Smooth muscle cell (in vitro differentiated cells): Measurements from ENCODE around the gene HSD17B8. TPM values are rescaled to one million over a fixed set of nuclear protein-coding genes. Genes with fewer than 3 reads are reported as not detected.
A peak's percentile ranks its signal among the peaks of the same experiment; 100 is the strongest.

Source experiments
- DNase-seq: peaks from one replicate; lab custom pipeline; 2025; ENCODE audit not compliant: unreplicated experiment; lab: John Stamatoyannopoulos, UW
- H2AFZ ChIP-seq: fragments of 200-600 bp; sonication (generic); 2 replicates; pipeline ENCODE4 v1.6.0; 2016; ENCODE audit warnings: antibody characterized with exemption, low read depth, mild to moderate bottlenecking
- H3F3A ChIP-seq: fragments of 200-600 bp; sonication (generic); 2 replicates; pipeline ENCODE4 v1.6.0; 2017; ENCODE audit warnings: antibody characterized with exemption, low read depth
- H3K27ac ChIP-seq: fragments of 200-600 bp; sonication (generic); 2 replicates; pipeline ENCODE4 v1.5.1; 2016; ENCODE audit warnings: low read depth, mild to moderate bottlenecking
- H3K27me3 ChIP-seq: fragments of 200-600 bp; sonication (generic); 2 replicates; pipeline ENCODE4 v1.6.1; 2016; ENCODE audit warnings: low read depth, mild to moderate bottlenecking
- H3K36me3 ChIP-seq: fragments of 200-600 bp; sonication (generic); 2 replicates; pipeline ENCODE4 v1.5.1; 2016; ENCODE audit warnings: low read depth
- H3K4me1 ChIP-seq: fragments of 200-600 bp; sonication (generic); 2 replicates; pipeline ENCODE4 v1.5.1; 2016; ENCODE audit warnings: low read depth
- H3K4me2 ChIP-seq: fragments of 200-600 bp; sonication (generic); 2 replicates; pipeline ENCODE4 v1.6.0; 2016; ENCODE audit warnings: mild to moderate bottlenecking
- H3K4me3 ChIP-seq: fragments of 200-600 bp; sonication (generic); 2 replicates; pipeline ENCODE4 v1.5.1; 2016; ENCODE audit warnings: mild to moderate bottlenecking
- H3K79me2 ChIP-seq: fragments of 200-600 bp; sonication (generic); 2 replicates; pipeline ENCODE4 v1.6.0; 2016; ENCODE audit warnings: low read depth, mild to moderate bottlenecking
- H3K9ac ChIP-seq: fragments of 200-600 bp; sonication (generic); 2 replicates; pipeline ENCODE4 v1.6.0; 2016; ENCODE audit warnings: low read depth
- H3K9me3 ChIP-seq: fragments of 200-600 bp; sonication (generic); replicated peaks from 2 replicates; pipeline ENCODE4 v1.5.1; 2016; ENCODE audit warnings: low read depth
- H4K20me1 ChIP-seq: fragments of 200-600 bp; sonication (generic); 2 replicates; pipeline ENCODE4 v1.6.0; 2016; ENCODE audit warnings: low read depth
- CTCF ChIP-seq: fragments of 200-600 bp; sonication (generic); IDR thresholded peaks from 2 replicates; pipeline ENCODE4 v1.5.1; 2017; ENCODE audit warnings: borderline replicate concordance, mild to moderate bottlenecking, antibody characterized with exemption; ENCODE audit not compliant: insufficient read depth, poor library complexity, severe bottlenecking
- WGBS: methylation state at CpG from one replicate; pipeline ENCODE4 v1.1.7; 2016; ENCODE audit warnings: low lambda C conversion rate; 5-methylcytosine and 5-hydroxymethylcytosine counted together
- polyA plus RNA-seq: library from polyadenylated mRNA; unstranded; fragments of >200 nt; fragmentation: Nextera tagmentation; extraction: Ambion mirVana; gene quantifications from 2 replicates; pipeline ENCODE4 v1.2.1, GENCODE V29; 2016
- total RNA-seq: library from RNA; depleted of rRNA; stranded (reverse); fragments of >200 nt; gene quantifications from 2 replicates; pipeline ENCODE4 v1.2.3, GENCODE V29; 2014

Gene HSD17B8
- total and polyA plus RNA-seq, 2 experiments from 2014 or later: 3.7 to 4.9 TPM

GRCh38 chr6:33201935-33202334, 2.5 kb upstream of the HSD17B8 start:
- Histone ChIP-seq H3K36me3 (peaks cover 6% of the 10 kb centered on the region), H3K27me3 (no peaks in the 10 kb centered on the region), H3K79me2 (peaks cover 45% of the 10 kb centered on the region), H2AFZ (no peak overlapping the region), H3K4me2 (peak overlapping the region; percentile 98), H4K20me1 (peaks cover 58% of the 10 kb centered on the region), H3K9ac (peak overlapping the region; percentile 98), H3K27ac (peak overlapping the region; percentile 98), H3F3A (peaks cover 22% of the 10 kb centered on the region), H3K4me1 (peaks cover 43% of the 10 kb centered on the region), H3K9me3 (no peaks in the 10 kb centered on the region), H3K4me3 (peak overlapping the region; percentile 88)
- TF ChIP-seq CTCF: no peak
- 87% methylated on average over 6 of the region's 6 CpGs for WGBS
- no peak for DNase-seq

- peaks cover 49% of the 10 kb centered on the region for H4K20me1 ChIP-seq
- H3K4me2 ChIP-seq: peak overlapping the region; percentile 98
- WGBS: 98% methylated on average over 6 of the region's 6 CpGs
- no peak overlapping the region for H3K4me3 ChIP-seq
- H3K27ac ChIP-seq: peak overlapping the region; percentile 98
- no peak overlapping the region for H2AFZ ChIP-seq
- no peaks in the 10 kb centered on the region for H3K27me3 ChIP-seq
- no peak for DNase-seq
- H3K79me2 ChIP-seq: peaks cover 45% of the 10 kb centered on the region
- H3K9ac ChIP-seq: peak overlapping the region; percentile 98
- peaks cover 6% of the 10 kb centered on the region for H3K36me3 ChIP-seq
- no peaks in the 10 kb centered on the region for H3K9me3 ChIP-seq
- H3K4me1 ChIP-seq: peaks cover 43% of the 10 kb centered on the region
- peaks cover 22% of the 10 kb centered on the region for H3F3A ChIP-seq
- TF ChIP-seq CTCF: no peak
Observed at GRCh38 chr6:33202799-33203198, 1.7 kb upstream of the HSD17B8 start.

- no peak overlapping the region for H2AFZ ChIP-seq
- WGBS: 95% methylated on average over 7 of the region's 7 CpGs
- H3K9ac ChIP-seq: no peak overlapping the region
- peak overlapping the region; percentile 88 for H3K4me3 ChIP-seq
- peaks cover 41% of the 10 kb centered on the region for H4K20me1 ChIP-seq
- TF ChIP-seq CTCF: no peak
- H3F3A ChIP-seq: peaks cover 15% of the 10 kb centered on the region
- peak overlapping the region; percentile 98 for H3K27ac ChIP-seq
- no peaks in the 10 kb centered on the region for H3K27me3 ChIP-seq
- peaks cover 45% of the 10 kb centered on the region for H3K79me2 ChIP-seq
- H3K36me3 ChIP-seq: peaks cover 6% of the 10 kb centered on the region
- H3K4me2 ChIP-seq: peak overlapping the region; percentile 100
- H3K4me1 ChIP-seq: peaks cover 43% of the 10 kb centered on the region
- no peak for DNase-seq
- no peaks in the 10 kb centered on the region for H3K9me3 ChIP-seq
Observed at GRCh38 chr6:33203443-33204164, 851 bp upstream of the HSD17B8 start.

DNA sequence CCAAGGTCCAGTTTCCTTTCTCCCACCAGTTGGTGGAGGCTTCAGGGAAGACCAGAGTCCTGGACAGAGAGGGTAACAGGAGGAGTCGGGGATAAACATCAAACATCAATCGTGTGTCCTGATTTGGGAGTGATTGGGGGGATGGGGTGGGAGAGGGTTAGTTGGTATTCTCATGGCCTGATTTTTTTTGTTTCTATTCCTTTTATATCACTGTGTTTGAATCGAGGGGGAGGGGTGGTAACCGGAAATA, 365 bp upstream of the HSD17B8 start:
- Histone ChIP-seq H3K27me3 (no peaks in the 10 kb centered on the region), H3K4me1 (peaks cover 46% of the 10 kb centered on the region), H3K4me3 (peak overlapping the region; percentile 88), H3K27ac (peak overlapping the region; percentile 98), H3K79me2 (peaks cover 43% of the 10 kb centered on the region), H4K20me1 (peaks cover 37% of the 10 kb centered on the region), H3K9me3 (no peaks in the 10 kb centered on the region), H3K9ac (no peak overlapping the region), H3F3A (peaks cover 18% of the 10 kb centered on the region), H3K36me3 (peaks cover 6% of the 10 kb centered on the region), H2AFZ (no peak overlapping the region), H3K4me2 (peak overlapping the region; percentile 100)
- WGBS: 28% methylated on average over 4 of the region's 4 CpGs
- no peak for DNase-seq
- TF ChIP-seq CTCF: no peak
